ENCODE data around the gene C12orf43.

Gene C12orf43

GRCh38 chr12:120964298-120964697 is 52.0 kb downstream of the C12orf43 start:
- no peaks in the 10 kb centered on the region for H3K27me3 Mint-ChIP-seq (ENCODE audit: low read depth)
- H3K36me3 Mint-ChIP-seq (ENCODE audit: low read depth): no peaks in the 10 kb centered on the region
- no peak for DNase-seq (ENCODE audit: low spot score)
- H3K27ac Mint-ChIP-seq: no peak overlapping the region
- no peaks in the 10 kb centered on the region for H3K9me3 Mint-ChIP-seq
- peaks cover 17% of the 10 kb centered on the region for H3K4me1 Mint-ChIP-seq (ENCODE audit: low read depth)
- no peak overlapping the region for H3K4me3 Mint-ChIP-seq

GRCh38 chr12:120962532-120963020 is 53.7 kb downstream of the C12orf43 start:
- H3K36me3 Mint-ChIP-seq (ENCODE audit: low read depth): no peaks in the 10 kb centered on the region
- H3K4me3 Mint-ChIP-seq: no peak overlapping the region
- peaks cover 22% of the 10 kb centered on the region for H3K4me1 Mint-ChIP-seq (ENCODE audit: low read depth)
- DNase-seq (ENCODE audit: low spot score): peak; percentile 13
- H3K27ac Mint-ChIP-seq: no peak overlapping the region
- no peaks in the 10 kb centered on the region for H3K27me3 Mint-ChIP-seq (ENCODE audit: low read depth)
- no peaks in the 10 kb centered on the region for H3K9me3 Mint-ChIP-seq

GRCh38 chr12:120961604-120962531 is 54.4 kb downstream of the C12orf43 start:
- Mint-ChIP-seq H3K27ac (peak overlapping the region; percentile 49), H3K4me3 (no peak overlapping the region), H3K27me3 (ENCODE audit: low read depth) (no peaks in the 10 kb centered on the region), H3K4me1 (ENCODE audit: low read depth) (peaks cover 24% of the 10 kb centered on the region), H3K9me3 (no peaks in the 10 kb centered on the region), H3K36me3 (ENCODE audit: low read depth) (no peaks in the 10 kb centered on the region)
- DNase-seq (ENCODE audit: low spot score): no peak

- Mint-ChIP-seq H3K27me3 (ENCODE audit: low read depth) (no peaks in the 10 kb centered on the region), H3K36me3 (ENCODE audit: low read depth) (no peaks in the 10 kb centered on the region), H3K4me1 (ENCODE audit: low read depth) (peaks cover 24% of the 10 kb centered on the region), H3K9me3 (no peaks in the 10 kb centered on the region), H3K27ac (peak overlapping the region; percentile 31), H3K4me3 (no peak overlapping the region)
- DNase-seq (ENCODE audit: low spot score): peak; percentile 11
Measured at GRCh38 chr12:120960657-120961056, 55.6 kb downstream of the C12orf43 start.

- peaks cover 24% of the 10 kb centered on the region for H3K4me1 Mint-ChIP-seq (ENCODE audit: low read depth)
Measured at GRCh38 chr12:120959111-120959878, 57.0 kb downstream of the C12orf43 start.

GRCh38 chr12:120956579-120957300 is 59.5 kb downstream of the C12orf43 start:
- no peak overlapping the region for H3K27ac Mint-ChIP-seq
- peaks cover 21% of the 10 kb centered on the region for H3K4me1 Mint-ChIP-seq (ENCODE audit: low read depth)
- no peak overlapping the region for H3K4me3 Mint-ChIP-seq
- no peaks in the 10 kb centered on the region for H3K9me3 Mint-ChIP-seq
- no peaks in the 10 kb centered on the region for H3K27me3 Mint-ChIP-seq (ENCODE audit: low read depth)
- no peaks in the 10 kb centered on the region for H3K36me3 Mint-ChIP-seq (ENCODE audit: low read depth)
- DNase-seq (ENCODE audit: low spot score): no peak

More at GRCh38 chr12:120959111-120959878, 57.0 kb downstream of the C12orf43 start:
- no peaks in the 10 kb centered on the region for H3K9me3 Mint-ChIP-seq
- H3K27ac Mint-ChIP-seq: peak overlapping the region; percentile 85
- no peak for DNase-seq (ENCODE audit: low spot score)
- H3K36me3 Mint-ChIP-seq (ENCODE audit: low read depth): no peaks in the 10 kb centered on the region
- H3K27me3 Mint-ChIP-seq (ENCODE audit: low read depth): no peaks in the 10 kb centered on the region
- peak overlapping the region; percentile 57 for H3K4me3 Mint-ChIP-seq

- Mint-ChIP-seq H3K4me3 (no peak overlapping the region), H3K27me3 (ENCODE audit: low read depth) (no peaks in the 10 kb centered on the region), H3K36me3 (ENCODE audit: low read depth) (no peaks in the 10 kb centered on the region), H3K9me3 (no peaks in the 10 kb centered on the region), H3K4me1 (ENCODE audit: low read depth) (peaks cover 17% of the 10 kb centered on the region), H3K27ac (no peak overlapping the region)
- DNase-seq (ENCODE audit: low spot score): no peak
Measured at GRCh38 chr12:120955232-120955631, 61.1 kb downstream of the C12orf43 start.

GRCh38 chr12:120950807-120951206 is 65.5 kb downstream of the C12orf43 start:
- H3K4me3 Mint-ChIP-seq: no peak overlapping the region
- no peaks in the 10 kb centered on the region for H3K9me3 Mint-ChIP-seq
- no peak for DNase-seq (ENCODE audit: low spot score)
- no peak overlapping the region for H3K27ac Mint-ChIP-seq
- no peaks in the 10 kb centered on the region for H3K27me3 Mint-ChIP-seq (ENCODE audit: low read depth)
- peaks cover 3% of the 10 kb centered on the region for H3K4me1 Mint-ChIP-seq (ENCODE audit: low read depth)
- H3K36me3 Mint-ChIP-seq (ENCODE audit: low read depth): no peaks in the 10 kb centered on the region
